HCT116 (cell line): ENCODE measurements around the gene CRACR2A. TPM values are rescaled to one million over a fixed set of nuclear protein-coding genes. Genes with fewer than 3 reads are reported as not detected.

Source experiments
- ATAC-seq: fragments of 200-7000 bp; cut with Tn5 transposase; 2 replicates; pipeline ENCODE4 v1.9.1; 2020; ENCODE audit warnings: mild to moderate bottlenecking, moderate library complexity
- BruUV-seq: library from RNA; stranded (reverse); fragments of 400-500 nt; replicated peaks from 2 replicates; lab custom pipeline; 2021; lab: Mats Ljungman, UMichigan
- CTCF ChIA-PET: fragments of 300-600 bp; sonication (Branson Sonifier 250); formaldehyde crosslinking; loops from one replicate; lab custom pipeline; 2021; ENCODE audit warnings: antibody characterized with exemption; lab: Charles Lee
- POLR2A ChIA-PET: fragments of 300-600, 350-600 bp; sonication (Branson Sonifier 250); formaldehyde crosslinking; loops from one replicate; lab custom pipeline; 2021; ENCODE audit warnings: antibody characterized with exemption; lab: Charles Lee
- RAD21 ChIA-PET, 2 experiments: fragments of 300-600 bp; sonication (Branson Sonifier 250); formaldehyde crosslinking; loops; one replicate each; lab custom pipeline; 2023; ENCODE audit warnings: low total read pairs in 2 of 2; ENCODE audit not compliant: uncharacterized antibody in 2 of 2, unreplicated experiment in 2 of 2, low non-redundant PET in 1 of 2; lab: Charles Lee
- DNase-seq: peaks from one replicate; pipeline ENCODE4 v3.0.0-alpha.2; 2010; ENCODE audit warnings: low read depth, low spot score
- H2AFZ ChIP-seq: fragments of 200-600 bp; shearing (Covaris generic), sonication (generic); 2 replicates; pipeline ENCODE4 v1.6.1; 2017; ENCODE audit warnings: low read depth, mixed run types, mixed read lengths, antibody characterized with exemption, low read length; ENCODE audit not compliant: poor library complexity, severe bottlenecking
- H3K27ac ChIP-seq: 2 replicates; pipeline ENCODE4 v1.5.1; 2012; ENCODE audit warnings: low read depth, low read length
- H3K27me3 ChIP-seq: fragments of 200-600 bp; sonication (generic); 2 replicates; pipeline ENCODE4 v1.6.1; 2016; ENCODE audit warnings: mixed run types, low read length, mixed read lengths; ENCODE audit not compliant: insufficient read depth
- H3K36me3 ChIP-seq, 2 experiments: fragments of 200-500 bp in 1 of 2; fragments of 200-600 bp in 1 of 2; sonication (Bioruptor generic) in 1 of 2; sonication (generic) in 1 of 2; 2 replicates each; pipeline versions ENCODE4 v1.5.1 to v1.6.1; 2014 to 2016; ENCODE audit warnings: low read length in 2 of 2, inconsistent platforms in 1 of 2, mixed read lengths in 1 of 2, mixed run types in 1 of 2; ENCODE audit not compliant: insufficient read depth in 2 of 2, control insufficient read depth in 1 of 2
- H3K4me1 ChIP-seq, 2 experiments: fragments of 200-600 bp in 1 of 2; sonication (generic) in 1 of 2; 2 replicates each; pipeline versions ENCODE4 v1.5.1 to v1.6.1; 2012 to 2017; ENCODE audit warnings: low read length in 2 of 2, inconsistent platforms in 1 of 2, mild to moderate bottlenecking in 1 of 2, mixed read lengths in 1 of 2, mixed run types in 1 of 2, moderate library complexity in 1 of 2; ENCODE audit not compliant: insufficient read depth in 2 of 2, control insufficient read depth in 1 of 2
- H3K4me2 ChIP-seq: fragments of 200-600 bp; sonication (generic); 2 replicates; pipeline ENCODE4 v1.6.1; 2017; ENCODE audit warnings: mixed run types, low read length, mixed read lengths
- H3K4me3 ChIP-seq, 2 experiments: fragments of 200-600 bp in 1 of 2; sonication (generic) in 1 of 2; replicated peaks in 1 of 2; 2 replicates each; pipeline ENCODE4 v1.5.1; 2011 to 2016; ENCODE audit warnings: low read length in 2 of 2, control low read depth in 1 of 2, low read depth in 1 of 2, mild to moderate bottlenecking in 1 of 2, mixed read lengths in 1 of 2, mixed run types in 1 of 2
- H3K79me2 ChIP-seq: fragments of 200-600 bp; sonication (generic); 2 replicates; pipeline ENCODE4 v1.6.1; 2017; ENCODE audit warnings: mild to moderate bottlenecking, mixed run types, low read length, moderate library complexity, mixed read lengths; ENCODE audit not compliant: insufficient read depth
- H3K9ac ChIP-seq: fragments of 200-600 bp; sonication (generic); 2 replicates; pipeline ENCODE4 v1.6.1; 2016; ENCODE audit warnings: low read length, mixed read lengths
- H3K9me2 ChIP-seq: fragments of 200-600 bp; sonication (generic), shearing (Covaris generic); 2 replicates; pipeline ENCODE4 v1.6.1; 2017; ENCODE audit warnings: mixed run types, mild to moderate bottlenecking, moderate library complexity; ENCODE audit not compliant: insufficient read depth
- H3K9me3 ChIP-seq, 2 experiments: fragments of 200-500 bp in 1 of 2; fragments of 200-600 bp in 1 of 2; sonication (Bioruptor generic) in 1 of 2; sonication (generic) in 1 of 2; 2 replicates each; pipeline ENCODE4 v1.6.1; 2014 to 2017; ENCODE audit warnings: low read length in 2 of 2, mixed read lengths in 2 of 2, inconsistent platforms in 1 of 2, low read depth in 1 of 2, mild to moderate bottlenecking in 1 of 2, mixed run types in 1 of 2, moderate library complexity in 1 of 2; ENCODE audit not compliant: control insufficient read depth in 1 of 2, insufficient read depth in 1 of 2
- H4K20me1 ChIP-seq: fragments of 200-600 bp; sonication (generic), shearing (Covaris generic); 2 replicates; pipeline ENCODE4 v1.6.1; 2017; ENCODE audit warnings: mixed run types, mild to moderate bottlenecking, moderate library complexity; ENCODE audit not compliant: insufficient read depth
- CEBPB ChIP-seq: IDR thresholded peaks from 2 replicates; pipeline ENCODE4 v1.6.1; 2012; ENCODE audit warnings: low read depth
- EGR1 ChIP-seq: IDR thresholded peaks from 2 replicates; pipeline ENCODE4 v1.6.1; 2012; ENCODE audit warnings: low read depth
- ELF1 ChIP-seq: IDR thresholded peaks from 2 replicates; pipeline ENCODE4 v1.6.1; 2012; ENCODE audit warnings: low read depth, borderline replicate concordance
- EZH2 ChIP-seq: fragments of 200-600 bp; sonication (generic); IDR thresholded peaks from 2 replicates; pipeline ENCODE4 v1.6.1; 2017; ENCODE audit warnings: antibody characterized with exemption, mixed run types
- EZH2phosphoT487 ChIP-seq: fragments of 200-600 bp; IDR thresholded peaks from 2 replicates; pipeline ENCODE4 v1.6.1; 2018; ENCODE audit warnings: antibody characterized with exemption, borderline replicate concordance
- FOSL1 ChIP-seq: IDR thresholded peaks from 2 replicates; pipeline ENCODE4 v1.6.1; 2012; ENCODE audit warnings: low read depth
- JUND ChIP-seq: IDR thresholded peaks from 2 replicates; pipeline ENCODE4 v1.6.1; 2012
- POLR2A ChIP-seq: IDR thresholded peaks from 2 replicates; pipeline ENCODE4 v1.7.0; 2011; ENCODE audit warnings: borderline replicate concordance; ENCODE audit not compliant: insufficient read depth, insufficient read length; ENCODE audit errors: extremely low read depth
- RAD21 ChIP-seq: IDR thresholded peaks from 2 replicates; pipeline ENCODE4 v1.6.1; 2012; ENCODE audit warnings: low read depth, mild to moderate bottlenecking
- YY1 ChIP-seq: IDR thresholded peaks from 2 replicates; pipeline ENCODE4 v1.6.1; 2011; ENCODE audit warnings: low read length, low read depth, moderate library complexity, mild to moderate bottlenecking; ENCODE audit not compliant: insufficient replicate concordance; ENCODE audit errors: extremely low read depth
- ZNF274 ChIP-seq: fragments of 200-500 bp; sonication (Bioruptor generic); IDR thresholded peaks from 2 replicates; pipeline ENCODE4 v1.6.1; 2014; ENCODE audit warnings: mild to moderate bottlenecking, low read depth, low read length, inconsistent platforms
- intact Hi-C: fragments of 100-400 bp; cut with micrococcal nuclease; formaldehyde crosslinking; loops from 2 replicates; pipeline ENCODE4 v1.10.0; 2022
- total RNA-seq: library from RNA; stranded (reverse); gene quantifications from one replicate; pipeline ENCODE4 v1.2.1, GENCODE V29; 2021; ENCODE audit not compliant: unreplicated experiment
- TF ChIP-seq, protein P1 (sequence below): IDR thresholded peaks from 2 replicates; pipeline ENCODE4 v1.6.1; 2012; ENCODE audit warnings: low read depth
- TF ChIP-seq, protein P2 (sequence below), 3 experiments: fragments of 200-600 bp in 1 of 3; sonication (generic) in 1 of 3; IDR thresholded peaks in 2 of 3; conservative IDR thresholded peaks in 1 of 3; 2 replicates each; pipeline ENCODE4 v1.5.1; 2012 to 2017; ENCODE audit warnings: low read depth in 2 of 3, low read length in 2 of 3, antibody characterized with exemption in 1 of 3, borderline replicate concordance in 1 of 3, control low read depth in 1 of 3, mild to moderate bottlenecking in 1 of 3, mixed read lengths in 1 of 3, mixed run types in 1 of 3, moderate library complexity in 1 of 3; ENCODE audit not compliant: insufficient read depth in 1 of 3
- TF ChIP-seq, protein P3 (sequence below): IDR thresholded peaks from 2 replicates; pipeline ENCODE4 v1.6.1; 2012

The CRACR2A gene
- total RNA-seq, 1 experiment from 2014 or later = 18.4 TPM

DNA sequence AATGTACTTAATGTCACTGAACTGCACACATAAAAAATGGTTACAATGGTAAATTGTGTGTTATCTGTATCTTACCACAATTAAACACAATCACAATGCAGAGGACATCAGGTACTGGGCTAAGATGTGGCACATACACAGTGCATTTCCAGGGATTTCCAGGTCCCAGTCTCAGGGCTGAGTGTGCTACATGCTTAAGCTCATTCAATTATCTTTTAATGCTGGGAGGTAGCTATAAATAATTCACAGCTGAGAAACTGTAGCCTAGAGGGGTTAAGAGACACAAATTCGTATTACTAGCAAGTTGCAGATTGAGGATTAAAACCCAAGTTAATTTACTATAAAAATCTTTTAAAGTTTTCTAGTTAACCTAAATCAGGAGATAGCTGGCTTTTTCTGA, 67.1 kb downstream of the CRACR2A start:
- CTCF ChIA-PET = no interaction called here
- intact Hi-C loops = no loop called here
- no peak overlapping the region for H3K27ac ChIP-seq
- no peak overlapping the region for H3K9ac ChIP-seq
- H3K9me2 ChIP-seq = no peaks in the 10 kb centered on the region
- no peak for TF ChIP-seq JUND
- TF ChIP-seq CEBPB = no peak
- TF ChIP-seq FOSL1 = no peak
- no peak for TF ChIP-seq YY1
- TF ChIP-seq EGR1 = no peak
- TF ChIP-seq EZH2 = no peak
- TF ChIP-seq, protein P1, sequence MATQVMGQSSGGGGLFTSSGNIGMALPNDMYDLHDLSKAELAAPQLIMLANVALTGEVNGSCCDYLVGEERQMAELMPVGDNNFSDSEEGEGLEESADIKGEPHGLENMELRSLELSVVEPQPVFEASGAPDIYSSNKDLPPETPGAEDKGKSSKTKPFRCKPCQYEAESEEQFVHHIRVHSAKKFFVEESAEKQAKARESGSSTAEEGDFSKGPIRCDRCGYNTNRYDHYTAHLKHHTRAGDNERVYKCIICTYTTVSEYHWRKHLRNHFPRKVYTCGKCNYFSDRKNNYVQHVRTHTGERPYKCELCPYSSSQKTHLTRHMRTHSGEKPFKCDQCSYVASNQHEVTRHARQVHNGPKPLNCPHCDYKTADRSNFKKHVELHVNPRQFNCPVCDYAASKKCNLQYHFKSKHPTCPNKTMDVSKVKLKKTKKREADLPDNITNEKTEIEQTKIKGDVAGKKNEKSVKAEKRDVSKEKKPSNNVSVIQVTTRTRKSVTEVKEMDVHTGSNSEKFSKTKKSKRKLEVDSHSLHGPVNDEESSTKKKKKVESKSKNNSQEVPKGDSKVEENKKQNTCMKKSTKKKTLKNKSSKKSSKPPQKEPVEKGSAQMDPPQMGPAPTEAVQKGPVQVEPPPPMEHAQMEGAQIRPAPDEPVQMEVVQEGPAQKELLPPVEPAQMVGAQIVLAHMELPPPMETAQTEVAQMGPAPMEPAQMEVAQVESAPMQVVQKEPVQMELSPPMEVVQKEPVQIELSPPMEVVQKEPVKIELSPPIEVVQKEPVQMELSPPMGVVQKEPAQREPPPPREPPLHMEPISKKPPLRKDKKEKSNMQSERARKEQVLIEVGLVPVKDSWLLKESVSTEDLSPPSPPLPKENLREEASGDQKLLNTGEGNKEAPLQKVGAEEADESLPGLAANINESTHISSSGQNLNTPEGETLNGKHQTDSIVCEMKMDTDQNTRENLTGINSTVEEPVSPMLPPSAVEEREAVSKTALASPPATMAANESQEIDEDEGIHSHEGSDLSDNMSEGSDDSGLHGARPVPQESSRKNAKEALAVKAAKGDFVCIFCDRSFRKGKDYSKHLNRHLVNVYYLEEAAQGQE = no peak
- TF ChIP-seq, protein P2, sequence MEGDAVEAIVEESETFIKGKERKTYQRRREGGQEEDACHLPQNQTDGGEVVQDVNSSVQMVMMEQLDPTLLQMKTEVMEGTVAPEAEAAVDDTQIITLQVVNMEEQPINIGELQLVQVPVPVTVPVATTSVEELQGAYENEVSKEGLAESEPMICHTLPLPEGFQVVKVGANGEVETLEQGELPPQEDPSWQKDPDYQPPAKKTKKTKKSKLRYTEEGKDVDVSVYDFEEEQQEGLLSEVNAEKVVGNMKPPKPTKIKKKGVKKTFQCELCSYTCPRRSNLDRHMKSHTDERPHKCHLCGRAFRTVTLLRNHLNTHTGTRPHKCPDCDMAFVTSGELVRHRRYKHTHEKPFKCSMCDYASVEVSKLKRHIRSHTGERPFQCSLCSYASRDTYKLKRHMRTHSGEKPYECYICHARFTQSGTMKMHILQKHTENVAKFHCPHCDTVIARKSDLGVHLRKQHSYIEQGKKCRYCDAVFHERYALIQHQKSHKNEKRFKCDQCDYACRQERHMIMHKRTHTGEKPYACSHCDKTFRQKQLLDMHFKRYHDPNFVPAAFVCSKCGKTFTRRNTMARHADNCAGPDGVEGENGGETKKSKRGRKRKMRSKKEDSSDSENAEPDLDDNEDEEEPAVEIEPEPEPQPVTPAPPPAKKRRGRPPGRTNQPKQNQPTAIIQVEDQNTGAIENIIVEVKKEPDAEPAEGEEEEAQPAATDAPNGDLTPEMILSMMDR (IDR thresholded peaks at IDR 0.05 in 2 of 3, conservative IDR thresholded peaks at IDR 0.05 in 1 of 3; ENCODE audit: borderline replicate concordance in 1 of 3, insufficient read depth in 1 of 3, low read depth in 2 of 3, low read length in 2 of 3) = no peak
- TF ChIP-seq EZH2phosphoT487 = no peak
- TF ChIP-seq, protein P3, sequence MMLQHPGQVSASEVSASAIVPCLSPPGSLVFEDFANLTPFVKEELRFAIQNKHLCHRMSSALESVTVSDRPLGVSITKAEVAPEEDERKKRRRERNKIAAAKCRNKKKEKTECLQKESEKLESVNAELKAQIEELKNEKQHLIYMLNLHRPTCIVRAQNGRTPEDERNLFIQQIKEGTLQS = no peak
- TF ChIP-seq ELF1 = no peak
- TF ChIP-seq RAD21 = no peak
- no peak for TF ChIP-seq ZNF274
- no peak for TF ChIP-seq POLR2A
- TF ChIP-seq, all 23 proteins: peak for 0
- Histone ChIP-seq H4K20me1 (no peaks in the 10 kb centered on the region), H3K79me2 (no peaks in the 10 kb centered on the region), H3K36me3 (0 out of 4 replicates have a peak, but pooled peaks cover 0 to 4% of the 10 kb centered on the region in 2 experiments), H3K4me1 (no peaks in the 10 kb centered on the region), H2AFZ (no peak overlapping the region), H3K27me3 (no peaks in the 10 kb centered on the region), H3K9me3 (no peaks in the 10 kb centered on the region), H3K4me3 (no peak overlapping the region), H3K4me2 (no peak overlapping the region)
- DNase-seq (no peak), ATAC-seq (no peak)
- ChIA-PET POLR2A (no interaction called here), RAD21 (no interaction called here)
- no TSS peak for BruUV-seq
